GM10248 (cell line): ENCODE results near the gene HIVEP1.

ENCODE experiments used
- CTCF ChIA-PET: fragments of 300-600 bp; sonication (Branson Sonifier 250); formaldehyde crosslinking; extraction: SDS; loops from one replicate; lab custom pipeline; 2021; ENCODE audit warnings: antibody characterized with exemption; lab: Yijun Ruan, JAX
- POLR2A ChIA-PET: fragments of 350-650 bp; sonication (Branson Sonifier 250); formaldehyde crosslinking; extraction: SDS; loops from one replicate; lab custom pipeline; 2020; ENCODE audit warnings: antibody characterized with exemption; lab: Yijun Ruan, JAX
- DNase-seq: peaks from one replicate; pipeline ENCODE4 v3.0.0; 2012; ENCODE audit errors: extremely low spot score
- TF ChIP-seq, protein P1 (sequence below): IDR thresholded peaks from 2 replicates; pipeline ENCODE4 v1.5.1; 2012; ENCODE audit warnings: mild to moderate bottlenecking, low read depth; ENCODE audit errors: extremely low read depth, missing control alignments, control extremely low read depth

Gene HIVEP1

DNA sequence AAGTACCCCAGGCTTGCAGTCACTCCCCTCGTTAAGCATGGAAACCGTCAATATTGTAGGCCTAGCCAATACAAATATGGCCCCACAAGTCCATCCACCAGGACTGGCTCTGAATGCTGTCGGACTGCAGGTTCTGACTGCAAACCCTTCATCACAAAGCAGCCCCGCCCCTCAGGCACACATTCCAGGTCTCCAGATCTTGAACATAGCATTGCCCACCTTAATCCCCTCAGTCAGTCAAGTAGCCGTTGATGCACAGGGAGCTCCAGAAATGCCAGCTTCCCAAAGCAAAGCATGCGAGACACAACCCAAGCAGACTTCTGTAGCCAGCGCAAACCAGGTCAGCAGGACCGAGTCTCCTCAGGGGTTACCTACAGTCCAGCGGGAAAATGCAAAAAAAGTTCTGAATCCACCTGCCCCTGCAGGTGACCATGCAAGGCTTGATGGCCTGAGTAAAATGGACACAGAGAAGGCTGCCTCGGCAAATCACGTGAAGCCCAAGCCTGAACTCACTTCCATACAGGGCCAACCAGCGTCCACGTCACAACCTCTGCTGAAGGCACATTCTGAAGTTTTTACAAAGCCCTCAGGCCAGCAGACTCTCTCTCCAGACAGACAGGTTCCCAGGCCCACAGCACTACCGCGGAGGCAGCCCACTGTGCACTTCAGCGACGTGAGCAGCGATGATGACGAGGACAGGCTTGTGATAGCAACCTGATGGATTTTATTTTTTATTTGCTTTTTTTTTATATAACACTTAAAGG is 151.8 kb downstream of the HIVEP1 start:
- no peak for DNase-seq
- POLR2A ChIA-PET = no interaction called here
- CTCF ChIA-PET = interaction anchor here (1.2 kb wide), 1 partner anchor 8 kb away, joined by 3 read pairs; no protein-coding TSS in a partner anchor
- TF ChIP-seq, protein P1, sequence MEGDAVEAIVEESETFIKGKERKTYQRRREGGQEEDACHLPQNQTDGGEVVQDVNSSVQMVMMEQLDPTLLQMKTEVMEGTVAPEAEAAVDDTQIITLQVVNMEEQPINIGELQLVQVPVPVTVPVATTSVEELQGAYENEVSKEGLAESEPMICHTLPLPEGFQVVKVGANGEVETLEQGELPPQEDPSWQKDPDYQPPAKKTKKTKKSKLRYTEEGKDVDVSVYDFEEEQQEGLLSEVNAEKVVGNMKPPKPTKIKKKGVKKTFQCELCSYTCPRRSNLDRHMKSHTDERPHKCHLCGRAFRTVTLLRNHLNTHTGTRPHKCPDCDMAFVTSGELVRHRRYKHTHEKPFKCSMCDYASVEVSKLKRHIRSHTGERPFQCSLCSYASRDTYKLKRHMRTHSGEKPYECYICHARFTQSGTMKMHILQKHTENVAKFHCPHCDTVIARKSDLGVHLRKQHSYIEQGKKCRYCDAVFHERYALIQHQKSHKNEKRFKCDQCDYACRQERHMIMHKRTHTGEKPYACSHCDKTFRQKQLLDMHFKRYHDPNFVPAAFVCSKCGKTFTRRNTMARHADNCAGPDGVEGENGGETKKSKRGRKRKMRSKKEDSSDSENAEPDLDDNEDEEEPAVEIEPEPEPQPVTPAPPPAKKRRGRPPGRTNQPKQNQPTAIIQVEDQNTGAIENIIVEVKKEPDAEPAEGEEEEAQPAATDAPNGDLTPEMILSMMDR = no peak

DNA sequence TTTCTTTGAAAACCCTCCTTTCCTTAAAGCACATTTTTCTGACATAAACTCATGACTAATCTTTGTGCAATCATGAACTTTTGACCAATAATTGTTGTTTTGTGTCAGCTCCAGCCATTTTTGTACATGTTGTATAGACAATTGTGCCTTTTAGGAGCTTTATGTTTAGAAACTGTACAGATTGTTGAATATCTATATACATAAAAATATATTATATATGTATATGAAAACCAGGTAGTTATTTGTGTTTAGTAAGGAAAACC is 152.3 kb downstream of the HIVEP1 start:
- ChIA-PET POLR2A (no interaction called here), CTCF (no interaction called here)
- DNase-seq = no peak
- TF ChIP-seq, protein P1 = no peak

GRCh38 chr6:12165297-12165696 is 153.2 kb downstream of the HIVEP1 start:
- TF ChIP-seq, protein P1 = no peak
- ChIA-PET CTCF (no interaction called here), POLR2A (no interaction called here)
- DNase-seq = no peak

GRCh38 chr6:12165722-12166280 is 153.7 kb downstream of the HIVEP1 start:
- TF ChIP-seq, protein P1 = no peak
- no peak for DNase-seq
- CTCF ChIA-PET = no interaction called here
- POLR2A ChIA-PET = no interaction called here

GRCh38 chr6:12169377-12169776 is 157.3 kb downstream of the HIVEP1 start:
- CTCF ChIA-PET = no interaction called here
- POLR2A ChIA-PET = no interaction called here
- TF ChIP-seq, protein P1 = no peak
- DNase-seq = no peak

- POLR2A ChIA-PET = no interaction called here
- TF ChIP-seq, protein P1 = no peak
- no peak for DNase-seq
- CTCF ChIA-PET = interaction anchor here (1.6 to 2.0 kb wide), 3 partner anchors 18 to 119 kb away, joined by 3 to 6 read pairs (median 5); partner anchors contain the start of gene EDN1
Observed at GRCh38 chr6:12170351-12171092, 158.4 kb downstream of the HIVEP1 start.
